PFSK-1 (cell line): Measurements from ENCODE around the gene ESR1.

ENCODE experiments used
- POLR2AphosphoS5 ChIP-seq: IDR thresholded peaks from 2 replicates; pipeline ENCODE4 v1.6.1; 2012; ENCODE audit warnings: low read depth, mild to moderate bottlenecking, control low read depth, low read length, moderate library complexity
- SIN3A ChIP-seq: IDR thresholded peaks from 2 replicates; pipeline ENCODE4 v1.6.1; 2012; ENCODE audit warnings: mild to moderate bottlenecking, low read length, moderate library complexity, borderline replicate concordance; ENCODE audit not compliant: insufficient read depth
- TAF1 ChIP-seq: IDR thresholded peaks from 2 replicates; pipeline ENCODE4 v1.6.1; 2012; ENCODE audit warnings: low read length, control low read depth, borderline replicate concordance; ENCODE audit not compliant: insufficient read depth
- TF ChIP-seq, protein P1 (sequence below), 2 experiments: IDR thresholded peaks; 2 replicates each; pipeline versions ENCODE4 v1.6.1 to v1.8.0; 2011 to 2012; ENCODE audit warnings: low read depth in 2 of 2, low read length in 2 of 2, control low read depth in 1 of 2, inconsistent platforms in 1 of 2, mild to moderate bottlenecking in 1 of 2, moderate library complexity in 1 of 2; ENCODE audit not compliant: insufficient read depth in 1 of 2

- TF ChIP-seq POLR2AphosphoS5 (no peak), TAF1 (no peak), SIN3A (no peak)
- TF ChIP-seq, protein P1, sequence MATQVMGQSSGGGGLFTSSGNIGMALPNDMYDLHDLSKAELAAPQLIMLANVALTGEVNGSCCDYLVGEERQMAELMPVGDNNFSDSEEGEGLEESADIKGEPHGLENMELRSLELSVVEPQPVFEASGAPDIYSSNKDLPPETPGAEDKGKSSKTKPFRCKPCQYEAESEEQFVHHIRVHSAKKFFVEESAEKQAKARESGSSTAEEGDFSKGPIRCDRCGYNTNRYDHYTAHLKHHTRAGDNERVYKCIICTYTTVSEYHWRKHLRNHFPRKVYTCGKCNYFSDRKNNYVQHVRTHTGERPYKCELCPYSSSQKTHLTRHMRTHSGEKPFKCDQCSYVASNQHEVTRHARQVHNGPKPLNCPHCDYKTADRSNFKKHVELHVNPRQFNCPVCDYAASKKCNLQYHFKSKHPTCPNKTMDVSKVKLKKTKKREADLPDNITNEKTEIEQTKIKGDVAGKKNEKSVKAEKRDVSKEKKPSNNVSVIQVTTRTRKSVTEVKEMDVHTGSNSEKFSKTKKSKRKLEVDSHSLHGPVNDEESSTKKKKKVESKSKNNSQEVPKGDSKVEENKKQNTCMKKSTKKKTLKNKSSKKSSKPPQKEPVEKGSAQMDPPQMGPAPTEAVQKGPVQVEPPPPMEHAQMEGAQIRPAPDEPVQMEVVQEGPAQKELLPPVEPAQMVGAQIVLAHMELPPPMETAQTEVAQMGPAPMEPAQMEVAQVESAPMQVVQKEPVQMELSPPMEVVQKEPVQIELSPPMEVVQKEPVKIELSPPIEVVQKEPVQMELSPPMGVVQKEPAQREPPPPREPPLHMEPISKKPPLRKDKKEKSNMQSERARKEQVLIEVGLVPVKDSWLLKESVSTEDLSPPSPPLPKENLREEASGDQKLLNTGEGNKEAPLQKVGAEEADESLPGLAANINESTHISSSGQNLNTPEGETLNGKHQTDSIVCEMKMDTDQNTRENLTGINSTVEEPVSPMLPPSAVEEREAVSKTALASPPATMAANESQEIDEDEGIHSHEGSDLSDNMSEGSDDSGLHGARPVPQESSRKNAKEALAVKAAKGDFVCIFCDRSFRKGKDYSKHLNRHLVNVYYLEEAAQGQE (IDR thresholded peaks at IDR 0.05; ENCODE audit: insufficient read depth in 1 of 2, low read depth in 2 of 2, low read length in 2 of 2) = no peak
Measured at GRCh38 chr6:151806757-151807512, 547 bp upstream of the ESR1 start.
